ENCODE results near the gene BBS10.

- TF ChIP-seq CTCF (IDR thresholded peaks at IDR 0.05), result no peak
- TF ChIP-seq POLR2A (IDR thresholded peaks at IDR 0.05), result no peak
Observed at GRCh38 chr12:76311796-76312195, 36.4 kb downstream of the BBS10 start.

Measured in adrenal gland (tissue), 5 donors.